Tibial nerve (tissue), 4 donors: ENCODE data around the gene CDC14B. TPM values are rescaled to one million over a fixed set of nuclear protein-coding genes. Genes with fewer than 3 reads are reported as not detected.

ENCODE experiments used
- DNase-seq, 2 donors: peaks; one replicate each; pipeline ENCODE4 v3.0.0-alpha.2; 2019; ENCODE audit warnings: low spot score in 2 of 2
- H3K27ac ChIP-seq, 4 donors: fragments of 200-600 bp; sonication (generic) in 3 of 4; one replicate each; pipeline ENCODE4 v1.5.1; 2017 to 2019; ENCODE audit warnings: mild to moderate bottlenecking in 1 of 4
- H3K27me3 ChIP-seq, 2 donors: fragments of 200-600 bp; sonication (generic) in 1 of 2; one replicate each; pipeline versions ENCODE4 v1.5.1 to v1.6.0; 2017 to 2019
- H3K36me3 ChIP-seq, 3 donors: fragments of 200-600 bp; sonication (generic); one replicate each; pipeline ENCODE4 v1.5.1; 2018 to 2019
- H3K4me1 ChIP-seq, 4 donors: fragments of 200-600 bp; sonication (generic) in 3 of 4; one replicate each; pipeline ENCODE4 v1.5.1; 2017 to 2019
- H3K4me3 ChIP-seq, 4 donors: fragments of 200-600 bp; sonication (generic) in 3 of 4; one replicate each; pipeline ENCODE4 v1.5.1; 2017 to 2019; ENCODE audit warnings: mild to moderate bottlenecking in 1 of 4, moderate library complexity in 1 of 4
- H3K9me3 ChIP-seq, 4 donors: fragments of 200-600 bp; sonication (generic) in 3 of 4; one replicate each; pipeline ENCODE4 v1.5.1; 2017 to 2019
- EP300 ChIP-seq, 2 donors: sonication (generic); formaldehyde crosslinking; IDR thresholded peaks; one replicate each; pipeline ENCODE4 v1.6.1; 2017; ENCODE audit warnings: antibody characterized with exemption in 2 of 2, mild to moderate bottlenecking in 1 of 2
- POLR2A ChIP-seq, 2 donors: fragments of 450-650 bp; IDR thresholded peaks; one replicate each; pipeline ENCODE4 v1.6.1; 2017; ENCODE audit warnings: antibody characterized with exemption in 2 of 2, mild to moderate bottlenecking in 2 of 2, moderate library complexity in 2 of 2
- whole genome bisulfite sequencing, 2 donors: methylation state at CpG; one replicate each; pipeline ENCODE4 v1.1.5; 2018; 5-methylcytosine and 5-hydroxymethylcytosine counted together
- total RNA-seq, 4 donors: library from RNA; depleted of rRNA; stranded (reverse); fragments of >200 nt; gene quantifications; one replicate each; pipeline ENCODE4 v1.1.0, GENCODE V29; 2016
- TF ChIP-seq, protein P1 (sequence below), 5 experiments: fragments of 200-600 bp in 3 of 5; fragments of 450-650 bp in 2 of 5; sonication (generic) in 3 of 5; IDR thresholded peaks; one replicate each; pipeline ENCODE4 v1.5.1; 2016 to 2019; ENCODE audit warnings: antibody characterized with exemption in 5 of 5, mild to moderate bottlenecking in 3 of 5, moderate library complexity in 2 of 5

CDC14B gene
- total RNA-seq, 4 donors from 2014 or later, result 25.9 to 34.1 (median 27.6) TPM

DNA sequence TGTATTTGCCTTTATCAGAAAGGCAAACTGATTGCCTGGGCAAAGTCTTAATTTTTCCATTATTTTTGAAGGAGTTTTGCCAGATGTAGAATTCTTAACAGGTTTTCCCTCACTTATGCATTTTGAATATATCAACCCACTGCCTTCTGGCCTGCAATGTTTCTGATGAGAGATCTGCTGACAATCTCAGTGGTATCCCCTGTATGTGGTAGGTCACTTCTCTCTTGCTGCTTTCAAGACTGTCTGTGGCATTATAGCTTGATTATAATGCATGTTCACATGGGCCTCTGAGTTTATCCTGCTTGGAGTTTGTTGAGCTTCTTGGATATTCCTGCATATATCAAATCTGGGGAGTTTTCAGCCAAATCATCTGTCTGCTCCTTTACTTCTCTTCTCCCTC is 87.5 kb downstream of the CDC14B start:
- Histone ChIP-seq H3K36me3 (peaks cover 0 to 83% (median 0%) of the 10 kb centered on the region in 3 donors), H3K4me1 (no peaks in the 10 kb centered on the region), H3K27ac (no peak overlapping the region), H3K4me3 (no peak overlapping the region), H3K9me3 (no peaks in the 10 kb centered on the region), H3K27me3 (no peaks in the 10 kb centered on the region)
- no peak for TF ChIP-seq POLR2A (IDR thresholded peaks at IDR 0.05)
- TF ChIP-seq, protein P1, sequence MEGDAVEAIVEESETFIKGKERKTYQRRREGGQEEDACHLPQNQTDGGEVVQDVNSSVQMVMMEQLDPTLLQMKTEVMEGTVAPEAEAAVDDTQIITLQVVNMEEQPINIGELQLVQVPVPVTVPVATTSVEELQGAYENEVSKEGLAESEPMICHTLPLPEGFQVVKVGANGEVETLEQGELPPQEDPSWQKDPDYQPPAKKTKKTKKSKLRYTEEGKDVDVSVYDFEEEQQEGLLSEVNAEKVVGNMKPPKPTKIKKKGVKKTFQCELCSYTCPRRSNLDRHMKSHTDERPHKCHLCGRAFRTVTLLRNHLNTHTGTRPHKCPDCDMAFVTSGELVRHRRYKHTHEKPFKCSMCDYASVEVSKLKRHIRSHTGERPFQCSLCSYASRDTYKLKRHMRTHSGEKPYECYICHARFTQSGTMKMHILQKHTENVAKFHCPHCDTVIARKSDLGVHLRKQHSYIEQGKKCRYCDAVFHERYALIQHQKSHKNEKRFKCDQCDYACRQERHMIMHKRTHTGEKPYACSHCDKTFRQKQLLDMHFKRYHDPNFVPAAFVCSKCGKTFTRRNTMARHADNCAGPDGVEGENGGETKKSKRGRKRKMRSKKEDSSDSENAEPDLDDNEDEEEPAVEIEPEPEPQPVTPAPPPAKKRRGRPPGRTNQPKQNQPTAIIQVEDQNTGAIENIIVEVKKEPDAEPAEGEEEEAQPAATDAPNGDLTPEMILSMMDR (IDR thresholded peaks at IDR 0.05), result no peak
- TF ChIP-seq EP300 (IDR thresholded peaks at IDR 0.05), result no peak
- DNase-seq, result no peak

DNA sequence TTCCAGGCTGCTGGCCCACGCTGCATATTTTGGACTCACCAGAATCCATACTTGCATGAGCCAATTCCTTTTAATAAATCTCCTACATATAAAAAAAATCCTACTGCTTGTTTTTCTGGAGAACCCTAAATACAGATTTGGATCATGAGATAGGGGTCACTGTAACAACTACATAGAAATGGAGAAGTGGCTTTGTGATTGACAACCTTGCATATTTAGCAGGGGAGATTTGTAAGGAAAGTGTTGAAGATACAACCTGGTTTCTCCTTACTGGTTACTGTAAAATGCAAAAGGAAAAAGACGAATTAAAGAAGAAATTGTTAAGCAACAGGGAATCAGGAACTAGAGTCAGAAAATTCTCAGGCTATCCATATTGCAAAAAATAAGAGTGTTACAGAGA is 94.9 kb downstream of the CDC14B start:
- no peaks in the 10 kb centered on the region for H3K27me3 ChIP-seq
- peaks cover 0 to 20% (median 2%) of the 10 kb centered on the region in 4 donors for H3K4me1 ChIP-seq
- no peak overlapping the region for H3K4me3 ChIP-seq
- peaks cover 0 to 57% (median 0%) of the 10 kb centered on the region in 3 donors for H3K36me3 ChIP-seq
- peak overlapping the region in 2 of 4 donors; percentile 88 to 90 for H3K27ac ChIP-seq
- TF ChIP-seq, protein P1 (IDR thresholded peaks at IDR 0.05), result no peak
- TF ChIP-seq EP300 (IDR thresholded peaks at IDR 0.05) (no peak), POLR2A (IDR thresholded peaks at IDR 0.05) (no peak)
- 81 to 83% methylated on average over 2 of the region's 2 CpGs for WGBS, 2 donors
- DNase-seq, result no peak
- H3K9me3 ChIP-seq, result no peaks in the 10 kb centered on the region

DNA sequence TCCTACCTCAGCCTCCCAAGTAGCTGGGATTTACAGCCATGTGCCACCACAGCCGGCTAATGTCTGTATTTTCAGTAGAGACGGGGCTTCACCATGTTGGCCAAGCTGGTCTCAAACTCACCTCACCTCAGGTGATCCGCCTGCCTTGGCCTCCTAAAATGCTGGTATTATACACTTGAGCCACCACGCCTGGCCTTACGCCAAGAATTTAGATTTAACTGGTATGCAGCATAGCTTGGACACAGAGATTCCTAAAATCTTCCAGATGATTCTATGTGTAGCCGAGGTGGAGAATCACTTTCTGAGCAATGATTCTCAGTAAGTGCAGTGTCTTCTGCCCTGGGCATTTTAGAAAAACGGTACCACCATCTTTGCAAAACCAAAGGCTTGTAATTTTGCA is 95.6 kb downstream of the CDC14B start:
- no peak for DNase-seq
- TF ChIP-seq, protein P1 (IDR thresholded peaks at IDR 0.05), result no peak
- TF ChIP-seq EP300 (IDR thresholded peaks at IDR 0.05), result no peak
- no peak for TF ChIP-seq POLR2A (IDR thresholded peaks at IDR 0.05)
- Histone ChIP-seq H3K27ac (peak overlapping the region; percentile 55 to 90 (median 73)), H3K9me3 (no peaks in the 10 kb centered on the region), H3K27me3 (no peaks in the 10 kb centered on the region), H3K4me1 (peaks cover 0 to 26% (median 2%) of the 10 kb centered on the region in 4 donors), H3K36me3 (peaks cover 0 to 54% (median 0%) of the 10 kb centered on the region in 3 donors), H3K4me3 (no peak overlapping the region)
- 81 to 84% methylated on average over 7 of the region's 7 CpGs for WGBS, 2 donors

DNA sequence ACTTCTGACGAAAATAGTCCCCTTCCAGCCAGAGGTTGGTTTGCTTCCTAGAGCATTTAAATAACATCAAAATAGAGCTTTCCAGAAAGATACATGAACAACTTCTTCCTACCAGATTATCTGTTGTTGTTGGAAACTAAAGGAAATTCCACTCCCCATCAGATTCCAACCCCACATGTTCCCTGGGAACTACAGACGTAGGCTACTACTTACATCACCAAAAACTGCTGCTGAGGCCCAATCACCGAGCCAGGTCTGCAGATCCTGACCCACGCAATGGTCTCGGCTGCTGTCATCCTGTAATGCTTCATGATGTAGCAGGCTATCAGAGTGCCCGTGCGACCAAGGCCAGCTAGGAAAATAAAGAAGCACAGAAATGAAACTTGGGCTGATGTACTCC is 96.3 kb downstream of the CDC14B start:
- Histone ChIP-seq H3K9me3 (no peaks in the 10 kb centered on the region), H3K27ac (peak overlapping the region; percentile 58 to 90 (median 82)), H3K4me3 (no peak overlapping the region), H3K36me3 (peaks cover 0 to 54% (median 0%) of the 10 kb centered on the region in 3 donors), H3K4me1 (peaks cover 0 to 27% (median 2%) of the 10 kb centered on the region in 4 donors), H3K27me3 (no peaks in the 10 kb centered on the region)
- peak in 1 of 2 donors; percentile 23 for TF ChIP-seq POLR2A (IDR thresholded peaks at IDR 0.05)
- TF ChIP-seq, protein P1 (IDR thresholded peaks at IDR 0.05), result no peak
- peak; percentile 76 to 78 for TF ChIP-seq EP300 (IDR thresholded peaks at IDR 0.05)
- peak; percentile 66 to 68 for DNase-seq
- WGBS, 2 donors, result 44 to 59% methylated on average over 7 of the region's 7 CpGs

DNA sequence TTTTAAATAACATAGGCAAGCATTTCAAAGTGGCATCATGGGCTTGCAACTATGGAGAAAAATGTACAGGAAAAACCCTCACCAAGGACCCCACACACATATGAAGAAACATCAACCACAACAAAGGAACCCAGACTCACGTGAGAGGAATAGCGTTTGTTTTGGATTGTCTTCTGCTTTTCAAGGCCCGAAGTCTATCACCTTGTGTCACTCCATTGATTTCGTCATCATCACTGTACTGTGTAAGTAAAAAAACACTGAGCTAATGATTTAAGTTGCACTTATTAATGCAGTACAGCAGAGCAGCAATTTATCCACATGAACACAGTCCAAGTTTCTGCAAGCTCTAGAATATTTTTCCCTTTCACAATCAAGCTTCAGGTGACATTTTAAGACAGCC is 97.3 kb downstream of the CDC14B start:
- TF ChIP-seq EP300 (IDR thresholded peaks at IDR 0.05) (no peak), POLR2A (IDR thresholded peaks at IDR 0.05) (no peak)
- peaks cover 0 to 27% (median 2%) of the 10 kb centered on the region in 4 donors for H3K4me1 ChIP-seq
- H3K4me3 ChIP-seq, result no peak overlapping the region
- no peaks in the 10 kb centered on the region for H3K9me3 ChIP-seq
- H3K36me3 ChIP-seq, result peaks cover 0 to 51% (median 0%) of the 10 kb centered on the region in 3 donors
- WGBS, 2 donors, result 68 to 76% methylated on average over 4 of the region's 4 CpGs
- DNase-seq, result no peak
- no peaks in the 10 kb centered on the region for H3K27me3 ChIP-seq
- peak overlapping the region in 3 of 4 donors; percentile 75 to 90 (median 88) for H3K27ac ChIP-seq
